Left ventricle myocardium inferior (tissue), 1 donor: Measurements from ENCODE around the gene LRMDA. TPM values are rescaled to one million over a fixed set of nuclear protein-coding genes. Genes with fewer than 3 reads are reported as not detected.

ENCODE experiments used
- DNase-seq: peaks from one replicate; pipeline ENCODE4 v3.0.0-alpha.2; 2020
- H3K27ac ChIP-seq: fragments of 200-600 bp; replicated peaks from 2 replicates; pipeline ENCODE4 v1.8.0; 2021
- H3K27me3 ChIP-seq: fragments of 200-600 bp; 2 replicates; pipeline ENCODE4 v1.8.0; 2021; ENCODE audit warnings: low read depth
- H3K36me3 ChIP-seq: fragments of 200-600 bp; 2 replicates; pipeline ENCODE4 v1.8.0; 2021
- H3K4me1 ChIP-seq: fragments of 200-600 bp; 2 replicates; pipeline ENCODE4 v1.8.0; 2021
- H3K4me3 ChIP-seq: fragments of 200-600 bp; 2 replicates; pipeline ENCODE4 v1.8.0; 2021; ENCODE audit warnings: mild to moderate bottlenecking, moderate library complexity
- H3K9me3 ChIP-seq: fragments of 200-600 bp; replicated peaks from 2 replicates; pipeline ENCODE4 v1.8.0; 2021
- intact Hi-C: fragments of 100-400 bp; cut with micrococcal nuclease; formaldehyde crosslinking; loops from one replicate; pipeline ENCODE4 v1.11.0; 2022
- total RNA-seq: library from RNA; stranded (reverse); fragmentation: NEBNext Ultra II Directional; extraction: Animal tissue kit (Norgen Biotek cat#: 25700); gene quantifications from one replicate; pipeline ENCODE4 v1.2.1, GENCODE V29; 2021
- TF ChIP-seq, protein P1 (sequence below): fragments of 200-600 bp; IDR thresholded peaks from 2 replicates; pipeline ENCODE4 v1.8.0; 2021; ENCODE audit warnings: antibody characterized with exemption, mild to moderate bottlenecking, borderline replicate concordance
- donor health status: DM: no; HTN: yes; CAD: no; lungs with severe emphysema.

The LRMDA gene
- total RNA-seq, 1 donor from 2014 or later: 18.7 TPM

DNA sequence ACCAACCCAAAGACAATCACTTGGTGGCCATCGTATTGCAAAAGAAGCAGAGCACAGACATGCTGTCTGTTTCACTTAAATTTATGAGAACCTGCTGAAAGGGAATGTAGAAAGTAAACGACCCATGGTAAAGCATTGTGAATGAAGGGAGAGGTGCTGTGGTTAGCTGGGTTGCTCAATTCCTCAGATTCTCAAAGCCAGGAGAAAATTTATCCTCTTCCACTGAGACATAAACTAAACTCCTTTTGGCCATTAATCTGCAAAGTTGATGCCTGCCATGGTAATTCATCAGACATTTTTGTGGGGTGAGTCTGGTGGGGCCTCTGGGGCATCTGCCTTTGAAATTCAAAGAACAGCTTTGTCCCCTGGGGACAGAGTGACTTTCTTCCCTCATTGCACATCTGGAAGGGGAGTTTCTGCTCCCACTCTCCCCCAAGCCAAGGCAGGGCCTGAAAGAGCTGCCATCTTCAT lies 951.0 kb downstream of the LRMDA start:
- H3K4me1 ChIP-seq: no peaks in the 10 kb centered on the region
- peaks cover 6% of the 10 kb centered on the region for H3K9me3 ChIP-seq
- H3K36me3 ChIP-seq: no peaks in the 10 kb centered on the region
- no peaks in the 10 kb centered on the region for H3K27me3 ChIP-seq
- H3K27ac ChIP-seq: no peak overlapping the region
- H3K4me3 ChIP-seq: no peak overlapping the region
- DNase-seq: no peak
- intact Hi-C loops: no loop called here
- TF ChIP-seq, protein P1, sequence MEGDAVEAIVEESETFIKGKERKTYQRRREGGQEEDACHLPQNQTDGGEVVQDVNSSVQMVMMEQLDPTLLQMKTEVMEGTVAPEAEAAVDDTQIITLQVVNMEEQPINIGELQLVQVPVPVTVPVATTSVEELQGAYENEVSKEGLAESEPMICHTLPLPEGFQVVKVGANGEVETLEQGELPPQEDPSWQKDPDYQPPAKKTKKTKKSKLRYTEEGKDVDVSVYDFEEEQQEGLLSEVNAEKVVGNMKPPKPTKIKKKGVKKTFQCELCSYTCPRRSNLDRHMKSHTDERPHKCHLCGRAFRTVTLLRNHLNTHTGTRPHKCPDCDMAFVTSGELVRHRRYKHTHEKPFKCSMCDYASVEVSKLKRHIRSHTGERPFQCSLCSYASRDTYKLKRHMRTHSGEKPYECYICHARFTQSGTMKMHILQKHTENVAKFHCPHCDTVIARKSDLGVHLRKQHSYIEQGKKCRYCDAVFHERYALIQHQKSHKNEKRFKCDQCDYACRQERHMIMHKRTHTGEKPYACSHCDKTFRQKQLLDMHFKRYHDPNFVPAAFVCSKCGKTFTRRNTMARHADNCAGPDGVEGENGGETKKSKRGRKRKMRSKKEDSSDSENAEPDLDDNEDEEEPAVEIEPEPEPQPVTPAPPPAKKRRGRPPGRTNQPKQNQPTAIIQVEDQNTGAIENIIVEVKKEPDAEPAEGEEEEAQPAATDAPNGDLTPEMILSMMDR: no peak

DNA sequence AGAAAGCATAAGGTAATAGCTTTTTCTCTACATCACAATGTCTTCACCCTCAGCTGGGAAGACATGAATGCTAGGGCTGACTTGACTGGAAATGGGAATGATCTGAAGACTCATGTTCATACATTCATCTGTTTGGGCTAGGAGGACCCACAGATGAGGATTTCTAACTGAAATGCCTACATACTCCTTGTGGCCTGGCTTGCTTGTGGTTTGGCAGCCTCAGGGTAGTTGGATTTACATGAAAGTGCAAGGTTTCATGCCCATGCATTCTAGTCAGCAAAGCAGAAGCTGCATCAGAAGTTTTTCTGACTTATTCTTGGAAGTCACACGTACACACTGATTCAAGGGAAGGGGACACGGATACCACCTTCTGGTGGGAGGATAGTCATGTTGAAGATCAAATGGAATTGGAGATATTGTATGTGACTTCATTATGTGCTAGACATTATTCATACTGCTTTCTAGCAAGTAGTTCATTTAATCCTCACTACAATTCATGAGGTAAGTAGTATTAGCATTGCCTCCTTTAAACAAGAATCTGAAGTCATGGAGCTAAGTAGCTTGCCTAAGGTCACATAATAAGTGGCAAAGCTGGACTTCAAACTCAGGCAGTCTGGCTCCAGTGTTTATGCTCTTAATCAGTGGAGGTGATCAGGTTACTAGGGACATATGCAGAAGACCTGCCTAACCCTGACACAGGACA lies 957.0 kb downstream of the LRMDA start:
- TF ChIP-seq, protein P1: no peak
- no peaks in the 10 kb centered on the region for H3K36me3 ChIP-seq
- no peak overlapping the region for H3K4me3 ChIP-seq
- intact Hi-C loops: no loop called here
- no peaks in the 10 kb centered on the region for H3K27me3 ChIP-seq
- no peak for DNase-seq
- H3K4me1 ChIP-seq: no peaks in the 10 kb centered on the region
- H3K9me3 ChIP-seq: peaks cover 10% of the 10 kb centered on the region
- no peak overlapping the region for H3K27ac ChIP-seq

DNA sequence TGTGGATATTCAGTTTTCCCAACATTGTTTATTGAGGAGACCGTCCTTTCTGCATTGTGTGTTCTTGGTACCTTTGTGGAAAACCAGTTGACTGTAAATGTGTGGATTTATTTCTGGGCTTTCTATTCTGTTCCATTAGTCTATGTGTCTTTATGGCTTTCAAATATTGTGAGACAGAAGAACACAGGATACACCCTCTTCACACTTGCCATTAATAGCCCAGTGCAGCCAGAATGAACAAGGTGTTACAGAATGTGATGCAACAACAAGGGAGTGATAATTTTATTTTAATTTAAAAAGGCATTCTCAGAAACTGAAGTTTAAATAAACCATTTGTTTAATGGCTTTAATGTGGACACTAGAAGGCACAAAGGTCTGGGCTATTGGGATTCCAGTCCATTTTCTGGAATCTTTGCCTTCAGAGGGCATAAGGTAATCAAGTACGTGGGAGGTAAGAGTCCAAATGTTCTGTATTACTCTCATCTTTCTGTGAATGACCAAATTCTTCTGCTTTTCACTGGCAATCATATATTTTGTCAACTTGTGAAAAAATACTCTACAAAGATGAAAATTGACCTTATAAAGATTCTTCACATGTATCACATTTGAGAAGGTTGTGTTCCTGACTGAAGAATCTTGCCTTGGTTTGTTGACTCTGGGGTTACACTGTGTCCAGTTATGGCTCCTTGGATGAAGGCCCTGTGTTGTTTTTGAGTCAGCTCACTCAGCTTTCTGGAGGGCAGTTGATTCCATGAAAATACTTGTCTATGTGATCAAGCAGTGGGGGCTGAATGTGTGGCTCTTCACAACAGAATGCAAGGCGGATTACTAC lies 962.7 kb downstream of the LRMDA start:
- H3K36me3 ChIP-seq: no peaks in the 10 kb centered on the region
- no peak for DNase-seq
- H3K27ac ChIP-seq: no peak overlapping the region
- TF ChIP-seq, protein P1: no peak
- no peaks in the 10 kb centered on the region for H3K27me3 ChIP-seq
- H3K4me1 ChIP-seq: peaks cover 34% of the 10 kb centered on the region
- H3K4me3 ChIP-seq: no peak overlapping the region
- H3K9me3 ChIP-seq: peaks cover 4% of the 10 kb centered on the region
- intact Hi-C loops: no loop called here

DNA sequence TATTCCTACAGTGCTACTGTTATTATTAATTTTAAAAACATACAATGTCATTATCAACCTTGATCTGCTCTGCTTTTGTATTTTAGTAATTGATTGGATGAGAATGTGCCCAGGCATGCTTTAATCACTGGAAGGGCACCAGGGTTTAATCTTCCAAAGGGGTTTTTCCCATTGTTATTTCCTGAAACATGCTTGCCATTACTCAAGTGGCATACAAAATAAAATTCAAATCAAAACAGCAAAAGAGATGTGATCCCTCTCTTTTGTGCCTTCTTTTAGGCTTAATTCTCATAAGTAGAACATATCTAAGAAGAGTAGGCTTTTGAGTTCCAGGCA lies 963.3 kb downstream of the LRMDA start:
- intact Hi-C loops: no loop called here
- H3K27ac ChIP-seq: no peak overlapping the region

DNA sequence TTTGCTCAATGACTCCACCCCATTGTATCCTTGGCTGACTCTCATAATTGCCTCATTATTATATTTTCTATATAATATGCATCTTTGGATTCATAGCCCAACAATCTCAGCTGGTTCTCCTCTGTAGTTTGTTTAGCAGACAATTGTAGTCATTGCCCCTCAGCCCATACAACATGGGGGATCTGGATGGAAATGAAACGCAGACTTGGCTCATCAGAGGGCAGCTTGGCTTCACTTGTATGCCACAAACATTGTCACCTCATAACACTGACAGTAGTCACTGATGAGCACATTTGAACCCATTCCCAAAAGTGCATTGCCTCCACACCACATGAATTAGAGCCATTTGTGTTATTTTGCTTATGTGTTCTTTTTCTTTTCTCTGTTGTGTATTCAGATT lies 963.8 kb downstream of the LRMDA start:
- no peaks in the 10 kb centered on the region for H3K9me3 ChIP-seq
- H3K4me1 ChIP-seq: peaks cover 34% of the 10 kb centered on the region
- no peak overlapping the region for H3K4me3 ChIP-seq
- no peaks in the 10 kb centered on the region for H3K36me3 ChIP-seq
- H3K27ac ChIP-seq: no peak overlapping the region
- no peak for DNase-seq
- intact Hi-C loops: no loop called here
- TF ChIP-seq, protein P1: no peak
- no peaks in the 10 kb centered on the region for H3K27me3 ChIP-seq

More for the DNA sequence above, 963.3 kb downstream of the LRMDA start:
- H3K9me3 ChIP-seq: no peaks in the 10 kb centered on the region
- peaks cover 34% of the 10 kb centered on the region for H3K4me1 ChIP-seq
- H3K4me3 ChIP-seq: no peak overlapping the region
- DNase-seq: no peak
- no peaks in the 10 kb centered on the region for H3K36me3 ChIP-seq
- TF ChIP-seq, protein P1: no peak
- H3K27me3 ChIP-seq: no peaks in the 10 kb centered on the region
